Measurements from ENCODE around the gene CCNG2.

GRCh38 chr4:77153006-77153405, 4.0 kb upstream of the CCNG2 start:
- TF ChIP-seq CTCF (IDR thresholded peaks at IDR 0.05 in 2 of 3, conservative IDR thresholded peaks at IDR 0.05 in 1 of 3; ENCODE audit: insufficient read depth in 2 of 3, low read depth in 1 of 3, low read length in 3 of 3) (no peak), ZNF274 (IDR thresholded peaks at IDR 0.05; ENCODE audit: borderline replicate concordance, low read depth, low read length) (no peak), FOSL1 (tag; conservative IDR thresholded peaks at IDR 0.05) (no peak), ZKSCAN1 (IDR thresholded peaks at IDR 0.05; ENCODE audit: low read depth, low read length) (no peak), KLF1 (tag; IDR thresholded peaks at IDR 0.05) (no peak), CUX1 (CRISPR knock-in tag; IDR thresholded peaks at IDR 0.05) (no peak), TAF7 (tag; IDR thresholded peaks at IDR 0.05) (no peak), CREB1 (IDR thresholded peaks at IDR 0.05) (no peak), CREB1 (CRISPR knock-in tag; IDR thresholded peaks at IDR 0.05) (no peak), JUNB (CRISPR knock-in tag; conservative IDR thresholded peaks at IDR 0.05) (no peak), SIX5 (IDR thresholded peaks at IDR 0.05; ENCODE audit: borderline replicate concordance in 1 of 2, insufficient read depth in 1 of 2, low read depth in 1 of 2, low read length in 2 of 2) (no peak), ZEB2 (IDR thresholded peaks at IDR 0.05) (no peak), ZFP91 (CRISPR knock-in tag; IDR thresholded peaks at IDR 0.05) (no peak), POLR2A (conservative IDR thresholded peaks at IDR 0.05) (no peak)
